Measurements from ENCODE around the gene ARFRP1. TPM values are rescaled to one million over a fixed set of nuclear protein-coding genes. Genes with fewer than 3 reads are reported as not detected.

The ARFRP1 gene
- total and polyA plus RNA-seq, 4 donors, result 29.8 to 56.0 (median 47.4) TPM

- no peak for DNase-seq
- WGBS, 2 donors, result 97% methylated on average over 2 of the region's 2 CpGs
- peaks cover 3 to 36% (median 22%) of the 10 kb centered on the region in 4 donors for H3K36me3 ChIP-seq (ENCODE audit: control insufficient read depth in 4 of 4, insufficient read depth in 4 of 4, low read length in 4 of 4)
These were observed 11.2 kb upstream of the ARFRP1 start for GRCh38 chr20:63718996-63719395.

GRCh38 chr20:63714858-63715257, 7.1 kb upstream of the ARFRP1 start:
- Histone ChIP-seq H3K36me3 (ENCODE audit: control insufficient read depth in 4 of 4, insufficient read depth in 4 of 4, low read length in 4 of 4) (peaks cover 9 to 44% (median 21%) of the 10 kb centered on the region in 4 donors), H3K27me3 (ENCODE audit: control insufficient read depth in 3 of 3, insufficient read depth in 3 of 3, low read length in 2 of 3) (no peaks in the 10 kb centered on the region), H3K27ac (ENCODE audit: low read depth in 1 of 2, low read length in 1 of 2) (no peak overlapping the region), H3K4me3 (no peak overlapping the region), H3K9ac (ENCODE audit: insufficient read depth in 1 of 2, low read length in 2 of 2) (no peak overlapping the region), H3K9me3 (ENCODE audit: control insufficient read depth in 4 of 4, insufficient read depth in 3 of 4, low read length in 3 of 4) (peaks cover 0 to 8% (median 4%) of the 10 kb centered on the region in 4 donors), H3K4me1 (ENCODE audit: control insufficient read depth in 5 of 5, insufficient read depth in 5 of 5, low read length in 5 of 5) (no peaks in the 10 kb centered on the region)
- 98 to 100% methylated on average over 5 of the region's 5 CpGs for WGBS, 2 donors
- no peak for TF ChIP-seq CTCF (IDR thresholded peaks at IDR 0.05; ENCODE audit: control extremely low read depth, extremely low read depth)
- ATAC-seq (ENCODE audit: insufficient read depth, low FRiP score) (no peak), DNase-seq (no peak)

More at GRCh38 chr20:63718996-63719395, 11.2 kb upstream of the ARFRP1 start:
- no peak for ATAC-seq (ENCODE audit: insufficient read depth, low FRiP score)
- no peaks in the 10 kb centered on the region for H3K4me1 ChIP-seq (ENCODE audit: control insufficient read depth in 5 of 5, insufficient read depth in 5 of 5, low read length in 5 of 5)
- no peak for TF ChIP-seq CTCF (IDR thresholded peaks at IDR 0.05; ENCODE audit: control extremely low read depth, extremely low read depth)
- H3K27me3 ChIP-seq (ENCODE audit: control insufficient read depth in 3 of 3, insufficient read depth in 3 of 3, low read length in 2 of 3), result no peaks in the 10 kb centered on the region
- H3K27ac ChIP-seq (ENCODE audit: low read depth in 1 of 2, low read length in 1 of 2), result no peak overlapping the region
- peaks cover 0 to 8% (median 4%) of the 10 kb centered on the region in 4 donors for H3K9me3 ChIP-seq (ENCODE audit: control insufficient read depth in 4 of 4, insufficient read depth in 3 of 4, low read length in 3 of 4)
- H3K9ac ChIP-seq (ENCODE audit: insufficient read depth in 1 of 2, low read length in 2 of 2), result no peak overlapping the region
- no peak overlapping the region for H3K4me3 ChIP-seq

- TF ChIP-seq CTCF (IDR thresholded peaks at IDR 0.05; ENCODE audit: control extremely low read depth, extremely low read depth), result no peak
These were observed 4.4 kb upstream of the ARFRP1 start for GRCh38 chr20:63712191-63712590.

More at GRCh38 chr20:63712191-63712590, 4.4 kb upstream of the ARFRP1 start:
- 96 to 100% methylated on average over 1 of the region's 1 CpG for WGBS, 2 donors
- Histone ChIP-seq H3K27me3 (ENCODE audit: control insufficient read depth in 3 of 3, insufficient read depth in 3 of 3, low read length in 2 of 3) (no peaks in the 10 kb centered on the region), H3K9ac (ENCODE audit: insufficient read depth in 1 of 2, low read length in 2 of 2) (no peak overlapping the region), H3K4me3 (no peak overlapping the region), H3K4me1 (ENCODE audit: control insufficient read depth in 5 of 5, insufficient read depth in 5 of 5, low read length in 5 of 5) (peaks cover 0 to 8% (median 0%) of the 10 kb centered on the region in 5 donors), H3K27ac (ENCODE audit: low read depth in 1 of 2, low read length in 1 of 2) (no peak overlapping the region), H3K36me3 (ENCODE audit: control insufficient read depth in 4 of 4, insufficient read depth in 4 of 4, low read length in 4 of 4) (peaks cover 9 to 26% (median 15%) of the 10 kb centered on the region in 4 donors), H3K9me3 (ENCODE audit: control insufficient read depth in 4 of 4, insufficient read depth in 3 of 4, low read length in 3 of 4) (peaks cover 0 to 3% (median 0%) of the 10 kb centered on the region in 4 donors)
- ATAC-seq (ENCODE audit: insufficient read depth, low FRiP score), result no peak
- no peak for DNase-seq

Data from lung (tissue), 12 donors.